ENCODE results near the gene MLN.

DNA sequence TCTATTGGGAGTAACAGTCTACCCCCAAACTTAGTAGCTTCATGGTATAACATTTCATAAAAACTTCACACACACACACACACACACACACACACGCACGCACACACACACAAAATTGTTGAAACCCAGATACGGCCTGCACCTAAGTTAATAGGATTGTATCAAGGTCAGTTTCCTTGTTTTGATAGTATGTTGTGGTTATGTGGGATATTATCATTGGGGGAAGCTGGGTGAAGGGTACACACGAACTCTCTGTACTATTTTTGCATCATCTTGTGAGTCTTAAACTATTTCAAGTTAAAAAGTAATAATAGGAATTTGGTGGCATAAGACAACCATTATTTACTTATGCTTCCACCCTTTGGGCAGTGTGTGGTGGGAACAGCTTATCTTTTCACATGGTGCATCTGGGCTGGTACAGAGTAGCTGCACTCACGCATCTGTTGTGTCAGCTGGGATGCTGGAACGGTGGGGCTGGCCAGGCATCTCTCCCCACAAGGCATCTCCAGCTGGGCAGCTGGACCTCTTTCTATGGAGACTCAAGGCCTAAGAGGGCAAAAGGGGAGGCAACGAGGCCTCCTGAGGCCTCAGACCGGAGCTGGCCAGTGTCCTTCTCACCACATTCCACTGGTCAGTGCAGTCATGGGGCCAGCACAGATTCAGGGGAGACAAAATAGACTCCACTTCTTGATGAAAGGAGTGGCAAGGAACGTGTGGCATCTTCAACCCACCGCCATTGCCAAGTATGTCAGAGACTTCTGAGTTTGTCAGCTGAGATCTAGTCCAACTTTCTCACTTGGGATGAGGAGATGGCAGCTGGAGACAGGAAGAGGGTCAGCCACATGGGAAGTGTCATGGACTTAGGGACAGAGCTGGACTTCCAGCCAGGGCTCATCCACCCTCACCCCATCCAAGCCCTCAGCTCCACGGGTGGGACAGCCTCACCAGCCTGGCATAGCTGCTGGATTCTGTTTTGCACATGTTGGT lies 36.6 kb downstream of the MLN start:
- TF ChIP-seq, protein P1, sequence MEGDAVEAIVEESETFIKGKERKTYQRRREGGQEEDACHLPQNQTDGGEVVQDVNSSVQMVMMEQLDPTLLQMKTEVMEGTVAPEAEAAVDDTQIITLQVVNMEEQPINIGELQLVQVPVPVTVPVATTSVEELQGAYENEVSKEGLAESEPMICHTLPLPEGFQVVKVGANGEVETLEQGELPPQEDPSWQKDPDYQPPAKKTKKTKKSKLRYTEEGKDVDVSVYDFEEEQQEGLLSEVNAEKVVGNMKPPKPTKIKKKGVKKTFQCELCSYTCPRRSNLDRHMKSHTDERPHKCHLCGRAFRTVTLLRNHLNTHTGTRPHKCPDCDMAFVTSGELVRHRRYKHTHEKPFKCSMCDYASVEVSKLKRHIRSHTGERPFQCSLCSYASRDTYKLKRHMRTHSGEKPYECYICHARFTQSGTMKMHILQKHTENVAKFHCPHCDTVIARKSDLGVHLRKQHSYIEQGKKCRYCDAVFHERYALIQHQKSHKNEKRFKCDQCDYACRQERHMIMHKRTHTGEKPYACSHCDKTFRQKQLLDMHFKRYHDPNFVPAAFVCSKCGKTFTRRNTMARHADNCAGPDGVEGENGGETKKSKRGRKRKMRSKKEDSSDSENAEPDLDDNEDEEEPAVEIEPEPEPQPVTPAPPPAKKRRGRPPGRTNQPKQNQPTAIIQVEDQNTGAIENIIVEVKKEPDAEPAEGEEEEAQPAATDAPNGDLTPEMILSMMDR (IDR thresholded peaks at IDR 0.05) = no peak
- no peak for TF ChIP-seq POLR2A (IDR thresholded peaks at IDR 0.05)
